ENCODE measurements around the gene KIFAP3.
"Not testable (repeated sequence)": the region's sequence is repeated elsewhere in the genome, so short reads cannot be mapped to it uniquely, and the experiment has no call there.

Gene KIFAP3

DNA sequence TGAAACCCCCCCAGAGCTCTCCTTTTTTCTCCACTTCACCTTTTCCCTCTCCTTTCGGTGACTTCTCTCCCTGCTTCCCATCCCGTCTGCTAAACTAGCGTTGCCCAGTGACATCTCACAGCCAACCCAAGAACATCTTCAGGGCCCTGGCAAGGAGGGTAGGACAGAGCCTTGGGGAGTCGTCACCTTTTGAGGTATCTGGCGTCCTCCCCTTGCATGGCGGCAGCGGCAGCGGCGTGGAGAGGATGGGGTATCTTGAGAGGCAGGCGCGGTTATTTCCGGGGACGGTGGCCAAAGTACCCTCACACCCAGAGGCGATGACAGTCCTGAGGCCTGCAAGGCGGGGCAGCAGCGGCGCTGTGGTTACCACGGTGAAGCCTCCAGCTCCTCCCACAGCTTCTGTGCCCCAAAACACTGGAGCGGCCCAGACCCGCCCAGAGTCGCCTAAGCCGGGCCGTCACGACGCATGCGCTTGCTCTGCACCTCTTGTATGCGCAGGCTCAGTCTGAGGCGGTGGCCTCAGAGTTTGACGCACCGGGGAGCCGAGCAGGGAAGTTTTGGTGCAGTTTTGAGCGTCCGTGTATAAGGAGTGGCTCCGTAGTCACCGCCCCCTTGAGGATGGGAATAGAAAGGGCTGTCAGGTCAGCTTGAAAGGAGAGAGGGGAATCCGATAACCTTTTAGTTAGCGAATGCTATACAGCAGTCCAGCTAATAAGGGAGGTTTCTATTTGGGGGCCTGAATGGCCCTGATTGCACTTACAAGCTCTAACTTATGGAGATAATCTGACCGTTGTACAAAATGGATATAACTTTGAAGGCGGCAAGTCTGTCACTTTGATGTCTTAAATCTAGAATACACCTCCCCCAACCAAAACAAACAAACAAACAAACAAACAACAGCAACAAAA, at the start of gene KIFAP3:
Gene KIFAP3, minus strand, starts transcription at position 446 of the 908 bp plus-strand sequence. Its CDS starts 228 bp downstream, at position 218.
- H3K27me3 ChIP-seq, result no peaks in the 10 kb centered on the region
- H3K27ac ChIP-seq, result 0 out of 2 replicates have a peak within 1 kb of the TSS, but pooled peaks have one; percentile 39
- peak within 1 kb of the TSS; percentile 74 for H3K9ac ChIP-seq
- TF ChIP-seq Cebpa-rat (IDR thresholded peaks at IDR 0.05), result no peak
- H3K4me2 ChIP-seq, result peak within 1 kb of the TSS; percentile 89
- H4K20me1 ChIP-seq, result no peaks in the 10 kb centered on the region
- H3K4me1 ChIP-seq, result peaks cover 38% of the 10 kb centered on the region
- H3K4me3 ChIP-seq, result peak within 1 kb of the TSS; percentile 76
- no peaks in the 10 kb centered on the region for H3K36me3 ChIP-seq
- H3K9me3 ChIP-seq, result peaks cover 4% of the 10 kb centered on the region; the same call in 1 of the 2 replicates

DNA sequence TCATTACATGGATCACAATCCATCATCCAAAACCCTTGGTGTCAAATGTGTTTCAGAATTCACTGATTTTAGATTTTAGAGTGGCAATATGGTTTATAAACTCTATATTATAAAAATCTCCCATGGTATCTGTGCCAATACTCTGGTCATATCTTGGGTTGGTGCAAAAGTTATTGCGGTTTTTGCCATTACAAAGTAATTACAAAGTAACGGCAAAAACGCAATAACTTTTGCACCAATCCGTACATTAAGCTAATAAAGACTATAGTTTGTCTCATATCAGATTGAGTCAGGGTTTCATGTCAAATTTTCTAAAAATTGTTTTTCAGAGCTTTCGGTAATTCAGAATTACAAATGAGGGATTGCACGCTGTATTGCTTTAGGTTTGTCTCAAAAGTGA, 47.9 kb upstream of the KIFAP3 start:
- no peaks in the 10 kb centered on the region for H4K20me1 ChIP-seq
- H3K36me3 ChIP-seq, result no peaks in the 10 kb centered on the region
- H3K4me1 ChIP-seq, result no peaks in the 10 kb centered on the region
- no peak overlapping the region for H3K4me2 ChIP-seq
- no peak overlapping the region for H3K9ac ChIP-seq
- no peak overlapping the region for H3K27ac ChIP-seq
- TF ChIP-seq Cebpa-rat (IDR thresholded peaks at IDR 0.05), result no peak
- no peaks in the 10 kb centered on the region for H3K9me3 ChIP-seq
- H3K4me3 ChIP-seq, result no peak overlapping the region
- no peaks in the 10 kb centered on the region for H3K27me3 ChIP-seq

DNA sequence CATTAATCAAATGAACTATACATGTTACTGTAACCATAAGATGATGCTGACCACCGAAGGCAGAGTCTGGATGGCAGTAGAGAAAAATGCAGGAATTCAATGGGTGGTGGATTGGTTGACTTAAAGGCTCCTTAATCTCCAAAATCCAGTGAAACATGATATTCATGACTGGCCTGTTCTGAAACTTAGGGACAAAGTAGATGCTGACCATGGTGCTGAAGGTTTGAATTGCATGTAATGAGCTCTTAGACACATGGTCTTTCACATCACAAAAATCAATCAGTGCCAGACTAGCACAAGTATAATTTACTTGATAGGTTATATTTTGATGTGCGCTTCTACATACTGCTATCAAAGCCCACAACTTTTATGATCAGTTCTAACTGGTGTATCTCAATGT, 40.4 kb upstream of the KIFAP3 start:
- Histone ChIP-seq H3K27me3 (no peaks in the 10 kb centered on the region), H3K9me3 (no peaks in the 10 kb centered on the region), H3K4me3 (no peak overlapping the region), H3K27ac (no peak overlapping the region), H3K4me2 (no peak overlapping the region), H3K9ac (no peak overlapping the region), H4K20me1 (no peaks in the 10 kb centered on the region), H3K36me3 (no peaks in the 10 kb centered on the region), H3K4me1 (no peaks in the 10 kb centered on the region)
- TF ChIP-seq Cebpa-rat (IDR thresholded peaks at IDR 0.05), result no peak

DNA sequence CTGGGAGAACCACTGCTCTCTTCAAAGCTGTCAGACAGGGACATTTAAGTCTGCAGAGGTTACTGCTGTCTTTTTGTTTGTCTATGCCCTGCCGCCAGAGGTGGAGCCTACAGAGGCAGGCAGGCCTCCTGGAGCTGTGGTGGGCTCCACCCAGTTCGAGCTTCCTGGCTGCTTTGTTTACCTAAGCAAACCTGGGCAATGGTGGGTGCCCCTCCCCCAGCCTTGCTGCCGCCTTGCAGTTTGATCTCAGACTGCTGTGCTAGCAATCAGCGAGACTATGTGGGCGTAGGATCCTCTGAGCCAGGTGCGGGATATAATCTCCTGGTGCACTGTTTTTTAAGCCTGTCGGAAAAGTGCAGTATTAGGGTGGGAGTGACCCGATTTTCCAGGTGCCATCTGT, 38.6 kb upstream of the KIFAP3 start:
- H3K4me2 ChIP-seq, H3K4me3 ChIP-seq, H3K9me3 ChIP-seq, H3K27ac ChIP-seq, H3K27me3 ChIP-seq, H4K20me1 ChIP-seq, H3K4me1 ChIP-seq, H3K36me3 ChIP-seq, H3K9ac ChIP-seq: not testable (repeated sequence)

DNA sequence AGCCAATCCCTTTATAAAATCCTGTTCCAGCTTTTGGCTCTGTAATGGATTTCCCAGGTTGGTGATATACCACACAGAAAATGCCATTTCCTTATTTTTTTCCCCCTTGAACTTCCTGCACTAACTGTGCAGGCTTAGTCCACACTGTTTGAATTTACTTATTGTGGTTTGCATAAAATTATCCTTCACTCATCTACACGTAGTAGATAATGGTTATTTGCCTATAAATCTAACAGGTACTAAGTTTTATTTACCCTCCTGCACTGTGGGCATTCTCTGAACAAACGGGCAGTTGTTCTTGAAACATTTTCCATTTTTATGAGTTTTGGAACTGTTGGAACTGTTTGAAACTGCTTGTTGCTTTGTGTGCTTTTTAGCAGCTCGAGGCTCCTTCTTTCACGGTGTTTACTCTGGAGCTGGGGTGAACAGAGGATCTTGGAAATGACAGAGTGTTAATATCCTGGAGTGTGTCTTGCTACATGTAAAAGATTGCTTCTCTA, 23.0 kb upstream of the KIFAP3 start:
- H3K9ac ChIP-seq, result no peak overlapping the region
- no peaks in the 10 kb centered on the region for H4K20me1 ChIP-seq
- no peaks in the 10 kb centered on the region for H3K27me3 ChIP-seq
- no peak overlapping the region for H3K4me2 ChIP-seq
- H3K36me3 ChIP-seq, result no peaks in the 10 kb centered on the region
- H3K4me1 ChIP-seq, result no peaks in the 10 kb centered on the region
- TF ChIP-seq Cebpa-rat (IDR thresholded peaks at IDR 0.05), result no peak
- H3K27ac ChIP-seq, result no peak overlapping the region
- H3K4me3 ChIP-seq, result no peak overlapping the region
- peaks cover 4% of the 10 kb centered on the region; the same call in 1 of the 2 replicates for H3K9me3 ChIP-seq

DNA sequence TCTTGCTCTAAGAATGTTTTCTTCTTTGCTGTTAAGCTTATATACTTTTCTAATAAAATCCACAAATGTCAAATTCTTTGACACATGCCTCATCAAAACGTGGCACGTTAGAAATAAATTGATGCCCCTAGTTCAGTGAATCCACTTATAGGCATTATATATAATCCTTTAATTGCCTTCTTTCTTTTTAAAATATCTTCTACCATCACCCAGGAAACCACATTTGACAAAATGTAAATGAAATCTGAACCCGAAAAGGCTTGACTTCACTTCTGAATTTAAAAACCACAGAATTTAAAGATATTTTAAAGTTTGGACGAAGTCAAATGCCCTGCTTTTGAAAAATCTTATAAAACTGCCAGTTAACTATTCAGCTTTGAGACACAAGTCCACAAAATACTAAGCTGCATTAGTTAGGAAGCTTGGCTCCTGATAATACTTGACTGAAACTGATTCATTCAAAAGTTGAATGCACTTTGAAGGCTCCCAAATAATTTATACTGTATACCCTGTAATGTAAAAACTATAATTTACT, 22.4 kb upstream of the KIFAP3 start:
- H4K20me1 ChIP-seq, result no peaks in the 10 kb centered on the region
- H3K9ac ChIP-seq, result no peak overlapping the region
- TF ChIP-seq Cebpa-rat (IDR thresholded peaks at IDR 0.05), result no peak
- no peaks in the 10 kb centered on the region for H3K27me3 ChIP-seq
- no peak overlapping the region for H3K27ac ChIP-seq
- no peaks in the 10 kb centered on the region for H3K36me3 ChIP-seq
- no peaks in the 10 kb centered on the region for H3K4me1 ChIP-seq
- H3K9me3 ChIP-seq, result peaks cover 4% of the 10 kb centered on the region; the same call in 1 of the 2 replicates
- H3K4me2 ChIP-seq, result no peak overlapping the region
- no peak overlapping the region for H3K4me3 ChIP-seq

DNA sequence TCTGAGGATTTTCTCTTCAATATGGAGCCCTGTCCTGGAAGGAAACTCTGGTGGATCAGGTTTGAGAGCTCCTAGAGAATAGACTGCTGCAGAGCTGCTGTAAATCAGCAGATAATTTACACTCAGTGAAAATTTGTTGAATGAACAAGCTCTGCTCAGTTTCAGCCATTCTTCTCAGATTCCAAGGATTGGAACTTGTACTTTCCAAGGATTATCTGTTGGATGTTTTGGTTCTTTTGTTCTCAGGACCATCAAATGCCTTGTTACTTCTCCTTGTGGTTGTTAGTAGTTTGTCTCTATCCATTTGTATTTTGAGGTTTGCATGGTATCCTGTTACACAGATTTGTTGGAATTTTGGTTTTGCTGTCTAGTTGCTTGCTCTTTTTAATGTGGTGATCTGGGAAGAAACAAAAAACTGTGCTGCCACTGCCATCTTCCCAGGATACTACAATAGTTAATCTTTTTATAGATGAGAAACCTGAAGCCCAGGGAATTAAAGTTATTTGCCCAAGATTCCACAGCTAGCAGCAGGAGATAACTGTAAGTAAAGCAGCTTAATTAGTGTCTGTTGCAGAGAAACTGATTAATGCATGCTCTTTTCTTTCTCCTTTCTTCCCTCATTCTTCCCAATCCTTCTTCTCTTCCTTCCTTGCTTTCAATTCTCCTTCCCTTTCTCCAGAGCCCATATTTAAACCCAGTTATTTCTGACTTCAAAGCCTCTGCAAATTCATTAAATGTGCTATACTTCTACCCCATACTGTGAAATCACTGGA, 21.7 kb upstream of the KIFAP3 start:
- H4K20me1 ChIP-seq, result no peaks in the 10 kb centered on the region
- peaks cover 4% of the 10 kb centered on the region; the same call in 1 of the 2 replicates for H3K9me3 ChIP-seq
- H3K27ac ChIP-seq, result no peak overlapping the region
- H3K27me3 ChIP-seq, result no peaks in the 10 kb centered on the region
- H3K4me3 ChIP-seq, result no peak overlapping the region
- H3K4me1 ChIP-seq, result no peaks in the 10 kb centered on the region
- no peak overlapping the region for H3K9ac ChIP-seq
- no peak overlapping the region for H3K4me2 ChIP-seq
- TF ChIP-seq Cebpa-rat (IDR thresholded peaks at IDR 0.05), result no peak
- no peaks in the 10 kb centered on the region for H3K36me3 ChIP-seq

DNA sequence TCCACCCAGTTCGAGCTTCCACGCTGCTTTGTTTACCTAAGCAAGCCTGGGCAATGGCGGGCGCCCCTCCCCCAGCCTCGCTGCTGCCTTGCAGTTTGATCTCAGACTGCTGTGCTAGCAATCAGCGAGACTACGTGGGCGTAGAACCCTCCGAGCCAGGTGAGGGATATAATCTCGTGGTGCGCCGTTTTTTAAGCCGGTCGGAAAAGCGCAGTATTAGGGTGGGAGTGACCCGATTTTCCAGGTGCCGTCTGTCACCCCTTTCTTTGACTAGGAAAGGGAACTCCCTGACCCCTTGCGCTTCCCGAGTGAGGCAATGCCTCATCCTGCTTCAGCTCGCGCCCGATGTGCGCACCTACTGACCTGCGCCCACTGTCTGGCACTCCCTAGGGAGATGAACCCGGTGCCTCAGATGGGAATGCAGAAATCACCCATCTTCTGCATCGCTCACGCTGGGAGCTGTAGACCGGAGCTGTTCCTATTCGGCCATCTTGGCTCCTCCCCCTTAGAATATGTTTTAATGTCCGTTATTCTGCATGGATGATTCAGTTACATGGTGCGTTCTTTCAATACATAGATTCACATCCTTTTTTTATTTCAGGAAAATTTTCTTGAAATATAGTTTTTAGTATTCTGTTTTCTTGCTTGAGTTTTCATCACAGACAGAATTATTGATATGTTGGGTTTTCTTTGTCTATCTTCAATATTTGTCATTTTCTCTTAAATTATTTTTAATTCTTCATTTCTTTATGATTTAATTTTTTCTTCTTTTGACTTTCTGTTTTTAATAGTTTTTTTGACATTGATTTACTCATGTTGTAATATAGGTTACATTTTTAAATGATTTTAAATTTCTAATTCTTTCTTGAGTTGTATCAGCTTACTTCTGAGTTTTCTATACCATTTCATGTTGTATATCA, 20.5 kb upstream of the KIFAP3 start:
- not testable (repeated sequence) for H3K4me1 ChIP-seq, H3K9me3 ChIP-seq, H3K27me3 ChIP-seq, H3K27ac ChIP-seq, H3K4me3 ChIP-seq, H3K36me3 ChIP-seq, H4K20me1 ChIP-seq, H3K4me2 ChIP-seq, H3K9ac ChIP-seq

DNA sequence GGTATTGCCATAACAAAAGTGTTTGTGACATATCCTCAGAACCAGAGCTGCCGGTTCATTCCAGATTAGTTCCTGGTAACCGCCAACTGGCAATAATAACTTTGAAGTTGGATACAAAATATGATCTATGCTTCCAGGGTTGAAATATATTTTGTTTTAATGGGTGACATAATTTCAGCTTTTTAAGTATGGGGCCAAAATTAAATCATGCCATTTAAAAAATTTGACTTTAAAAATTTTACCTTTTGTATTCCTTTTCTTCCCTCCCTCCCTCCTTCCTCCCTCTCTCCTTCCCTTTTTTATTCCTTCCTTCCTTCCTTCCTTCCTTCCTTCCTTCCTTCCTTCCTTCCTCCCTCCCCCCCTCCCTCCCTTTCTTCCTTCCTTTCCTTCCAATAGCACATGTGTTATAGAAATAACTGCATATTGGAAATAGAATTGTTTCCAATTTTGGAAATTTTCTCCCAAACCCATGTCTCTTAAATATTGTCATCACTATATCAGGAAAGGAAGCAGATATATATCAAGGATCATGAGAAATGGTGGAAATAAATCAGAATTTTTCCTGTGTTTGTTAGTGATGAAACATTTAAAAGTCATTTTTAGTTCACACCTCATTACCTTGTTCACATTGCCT, 12.0 kb upstream of the KIFAP3 start:
- H3K4me1 ChIP-seq, result no peaks in the 10 kb centered on the region

More for the DNA sequence above, 12.0 kb upstream of the KIFAP3 start:
- H3K9ac ChIP-seq, result no peak overlapping the region
- no peak overlapping the region for H3K4me2 ChIP-seq
- no peak overlapping the region for H3K4me3 ChIP-seq
- H3K36me3 ChIP-seq, result no peaks in the 10 kb centered on the region
- H4K20me1 ChIP-seq, result no peaks in the 10 kb centered on the region
- H3K27ac ChIP-seq, result no peak overlapping the region
- H3K27me3 ChIP-seq, result no peaks in the 10 kb centered on the region
- no peak for TF ChIP-seq Cebpa-rat (IDR thresholded peaks at IDR 0.05)
- no peaks in the 10 kb centered on the region for H3K9me3 ChIP-seq

All from BLaER1 (cell line).